ENCODE results near the gene ATP5IF1. TPM values are rescaled to one million over a fixed set of nuclear protein-coding genes. Genes with fewer than 3 reads are reported as not detected.

The ATP5IF1 gene
- total RNA-seq, 3 donors from 2014 or later (not counting 1 experiment from before 2014, with no cell fraction given), result 81.1 to 101 (median 91.1) TPM

- H3K4me1 ChIP-seq (ENCODE audit: control insufficient read depth, insufficient read depth, low read length), result peaks cover 78% of the 10 kb centered on the region
- H3K36me3 Mint-ChIP-seq, result peaks cover 12% of the 10 kb centered on the region
- H3K9me3 ChIP-seq (ENCODE audit: control insufficient read depth, insufficient read depth, low read length), result peaks cover 17% of the 10 kb centered on the region
- H3K36me3 ChIP-seq (ENCODE audit: control insufficient read depth, insufficient read depth, low read length), result peaks cover 8% of the 10 kb centered on the region
- intact Hi-C loops (cut with micrococcal nuclease), result loop anchor here (5.0 kb wide), 1 partner anchor 204 kb away; no protein-coding TSS in a partner anchor
- no peaks in the 10 kb centered on the region for H3K27me3 ChIP-seq (ENCODE audit: control insufficient read depth, insufficient read depth, low read length)
- WGBS (ENCODE audit: insufficient coverage), result 91% methylated on average over 3 of the region's 3 CpGs
- H3K27ac ChIP-seq (ENCODE audit: low read length), result no peak overlapping the region
- no peak for TF ChIP-seq CTCF (IDR thresholded peaks at IDR 0.05)
- H3K9me3 Mint-ChIP-seq, result peaks cover 2 to 3% of the 10 kb centered on the region in 2 donors
- H3K4me3 ChIP-seq (ENCODE audit: low read length), result no peak overlapping the region
- peaks cover 65 to 70% of the 10 kb centered on the region in 2 donors for H3K4me1 Mint-ChIP-seq
- H3K4me3 Mint-ChIP-seq, result peak overlapping the region; percentile 46
- no peaks in the 10 kb centered on the region for H3K27me3 Mint-ChIP-seq (ENCODE audit: low read depth in 2 of 2)
- peak overlapping the region in 1 of 2 donors; percentile 48 for H3K27ac Mint-ChIP-seq
- ATAC-seq (no peak), DNase-seq (no peak)
Observed at GRCh38 chr1:28196330-28196729, 39.6 kb upstream of the ATP5IF1 start.

- WGBS (ENCODE audit: insufficient coverage), result 95% methylated on average over 12 of the region's 12 CpGs
- no peaks in the 10 kb centered on the region for H3K27me3 Mint-ChIP-seq (ENCODE audit: low read depth in 2 of 2)
- DNase-seq (no peak), ATAC-seq (no peak)
- H3K36me3 Mint-ChIP-seq, result peaks cover 12% of the 10 kb centered on the region
- Histone ChIP-seq H3K27ac (ENCODE audit: low read length) (no peak overlapping the region), H3K27me3 (ENCODE audit: control insufficient read depth, insufficient read depth, low read length) (no peaks in the 10 kb centered on the region), H3K9me3 (ENCODE audit: control insufficient read depth, insufficient read depth, low read length) (peaks cover 17% of the 10 kb centered on the region), H3K36me3 (ENCODE audit: control insufficient read depth, insufficient read depth, low read length) (peaks cover 12% of the 10 kb centered on the region), H3K4me1 (ENCODE audit: control insufficient read depth, insufficient read depth, low read length) (peaks cover 81% of the 10 kb centered on the region), H3K4me3 (ENCODE audit: low read length) (no peak overlapping the region)
- H3K9me3 Mint-ChIP-seq, result peaks cover 2 to 3% of the 10 kb centered on the region in 2 donors
- TF ChIP-seq CTCF (IDR thresholded peaks at IDR 0.05), result no peak
- peak overlapping the region; percentile 80 to 88 for H3K27ac Mint-ChIP-seq
- intact Hi-C loops (cut with micrococcal nuclease), result loop anchor here (5.0 kb wide), 1 partner anchor 206 kb away; no protein-coding TSS in a partner anchor
- H3K4me1 Mint-ChIP-seq, result peaks cover 66 to 69% of the 10 kb centered on the region in 2 donors
- H3K4me3 Mint-ChIP-seq, result peak overlapping the region; percentile 32
Observed at GRCh38 chr1:28197682-28198415, 38.1 kb upstream of the ATP5IF1 start.

- peaks cover 68% of the 10 kb centered on the region for H3K4me1 ChIP-seq (ENCODE audit: control insufficient read depth, insufficient read depth, low read length)
- peaks cover 54 to 67% of the 10 kb centered on the region in 2 donors for H3K4me1 Mint-ChIP-seq
- peak overlapping the region; percentile 80 to 88 for H3K27ac Mint-ChIP-seq
- peak overlapping the region; percentile 85 for H3K4me3 Mint-ChIP-seq
- TF ChIP-seq CTCF (IDR thresholded peaks at IDR 0.05), result no peak
- H3K4me3 ChIP-seq (ENCODE audit: low read length), result no peak overlapping the region
- 12% methylated on average over 7 of the region's 8 CpGs for WGBS (ENCODE audit: insufficient coverage)
- peaks cover 28% of the 10 kb centered on the region for H3K36me3 ChIP-seq (ENCODE audit: control insufficient read depth, insufficient read depth, low read length)
- H3K27me3 ChIP-seq (ENCODE audit: control insufficient read depth, insufficient read depth, low read length), result no peaks in the 10 kb centered on the region
- ATAC-seq (peak; percentile 76 to 89 (median 88)), DNase-seq (peak; percentile 77 to 84)
- H3K27ac ChIP-seq (ENCODE audit: low read length), result peak overlapping the region; percentile 74
- peaks cover 17% of the 10 kb centered on the region for H3K9me3 ChIP-seq (ENCODE audit: control insufficient read depth, insufficient read depth, low read length)
- H3K36me3 Mint-ChIP-seq, result peaks cover 25% of the 10 kb centered on the region
- H3K9me3 Mint-ChIP-seq, result peaks cover 2 to 3% of the 10 kb centered on the region in 2 donors
- no peaks in the 10 kb centered on the region for H3K27me3 Mint-ChIP-seq (ENCODE audit: low read depth in 2 of 2)
- intact Hi-C loops (cut with micrococcal nuclease), result loop anchor here (1.0 to 5.0 kb wide), 2 partner anchors 111 to 207 kb away; partner anchors contain the start of gene EYA3
Observed at GRCh38 chr1:28199328-28200233, 36.3 kb upstream of the ATP5IF1 start.
